Stimulated activated CD4-positive, alpha-beta T cell treated with anti-CD3 and anti-CD28 coated beads, Interleukin-1b, Interleukin-23, amount 100 ng/mL, for 4 hours (primary cell): ENCODE results near the gene SWSAP1.
"Not testable (repeated sequence)": the region's sequence is repeated elsewhere in the genome, so short reads cannot be mapped to it uniquely, and the experiment has no call there.

Source experiments
- DNase-seq, 2 donors: peaks; one replicate each; pipeline ENCODE4 v3.0.0-alpha.2; 2020; ENCODE audit warnings: low read depth in 2 of 2

The SWSAP1 gene

DNA sequence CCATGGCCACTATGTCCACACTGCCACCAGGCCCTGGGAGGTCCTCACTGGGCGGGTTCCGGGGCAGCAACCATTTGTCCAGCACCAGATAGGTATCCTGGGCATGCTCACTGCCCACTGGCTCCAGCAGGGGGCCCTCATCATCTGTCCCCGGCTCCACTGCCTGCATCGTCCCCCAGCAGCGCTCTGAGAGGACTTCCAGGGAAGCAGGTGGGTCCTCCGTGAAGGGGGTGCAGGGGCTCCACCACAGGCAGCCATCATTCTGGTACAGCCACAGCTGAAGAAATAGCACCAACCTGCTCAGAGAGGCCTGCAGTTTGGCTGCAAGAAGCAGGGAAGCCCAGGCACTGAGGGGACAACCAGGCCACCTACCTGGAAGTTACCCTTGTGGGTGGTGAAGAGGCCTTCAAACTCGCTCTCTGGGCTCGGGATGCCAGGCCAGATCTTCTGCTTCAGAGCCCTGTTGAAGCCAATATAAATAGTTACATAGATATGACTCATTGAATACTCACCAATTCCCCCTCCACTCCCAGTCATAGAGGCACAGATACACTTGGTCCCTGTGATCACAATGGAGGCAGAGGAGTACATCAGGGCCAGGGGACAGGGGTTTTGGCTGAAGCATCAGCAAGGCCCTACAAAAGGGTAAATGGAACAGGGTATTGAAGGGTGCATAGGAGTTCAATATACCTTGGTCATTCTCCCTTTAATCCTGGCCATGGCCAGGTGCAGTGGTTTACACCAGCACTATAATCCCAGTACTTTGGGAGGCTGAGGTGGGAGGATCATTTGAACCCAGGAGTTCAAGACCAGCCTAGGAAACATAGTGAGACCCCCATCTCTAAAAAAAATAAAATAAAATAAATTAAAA is 4.1 kb downstream of the SWSAP1 start:
- no peak for DNase-seq

DNA sequence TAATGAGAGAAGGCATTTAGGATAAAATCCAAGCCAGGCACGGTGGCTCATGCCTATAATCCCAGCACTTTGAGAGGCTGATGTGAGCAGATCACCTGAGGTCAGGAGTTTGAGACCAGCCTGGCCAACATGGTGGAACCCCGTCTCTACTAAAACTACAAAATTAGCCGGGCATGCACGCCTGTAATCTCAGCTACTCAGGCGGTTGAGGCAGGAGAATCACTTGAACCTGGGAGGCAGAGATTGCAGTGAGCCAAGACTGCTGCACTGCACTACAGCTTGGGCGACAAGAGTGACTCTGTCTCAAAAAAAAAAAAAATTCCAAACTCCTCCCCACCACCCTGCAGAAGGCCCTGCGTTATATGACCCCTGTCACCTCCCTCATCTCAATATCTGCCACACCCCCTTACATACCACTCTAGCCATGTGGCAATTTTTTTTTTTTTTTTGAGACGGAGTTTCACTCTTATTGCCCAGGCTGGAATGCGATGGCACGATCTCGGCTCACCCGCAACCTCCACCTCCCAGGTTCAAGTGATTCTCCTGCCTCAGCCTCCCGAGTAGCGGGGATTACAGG is 4.9 kb downstream of the SWSAP1 start:
- not testable (repeated sequence) for DNase-seq

DNA sequence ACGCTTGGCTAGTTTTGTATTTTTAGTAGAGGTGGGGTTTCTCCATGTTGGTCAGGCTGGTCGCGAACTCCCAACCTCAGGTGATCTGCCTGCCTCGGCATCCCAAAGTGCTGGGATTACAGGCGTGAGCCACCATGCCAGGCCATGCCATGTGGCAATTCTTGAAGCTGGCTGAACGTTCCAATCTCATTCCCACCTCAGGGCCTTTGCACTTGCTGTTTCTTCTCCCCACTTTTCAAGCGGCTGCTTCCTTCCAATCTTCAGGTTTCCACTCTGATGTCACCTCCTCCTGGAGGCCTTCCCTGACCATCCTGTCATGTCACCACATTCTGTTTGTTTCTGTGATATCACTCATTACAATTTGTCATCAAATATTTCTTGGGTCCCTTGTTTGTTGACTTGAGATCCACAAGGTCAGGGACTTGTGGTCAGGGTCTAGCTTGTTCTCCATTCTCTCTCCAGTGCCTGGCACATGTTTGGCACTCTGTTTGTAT is 5.4 kb downstream of the SWSAP1 start:
- DNase-seq = no peak

DNA sequence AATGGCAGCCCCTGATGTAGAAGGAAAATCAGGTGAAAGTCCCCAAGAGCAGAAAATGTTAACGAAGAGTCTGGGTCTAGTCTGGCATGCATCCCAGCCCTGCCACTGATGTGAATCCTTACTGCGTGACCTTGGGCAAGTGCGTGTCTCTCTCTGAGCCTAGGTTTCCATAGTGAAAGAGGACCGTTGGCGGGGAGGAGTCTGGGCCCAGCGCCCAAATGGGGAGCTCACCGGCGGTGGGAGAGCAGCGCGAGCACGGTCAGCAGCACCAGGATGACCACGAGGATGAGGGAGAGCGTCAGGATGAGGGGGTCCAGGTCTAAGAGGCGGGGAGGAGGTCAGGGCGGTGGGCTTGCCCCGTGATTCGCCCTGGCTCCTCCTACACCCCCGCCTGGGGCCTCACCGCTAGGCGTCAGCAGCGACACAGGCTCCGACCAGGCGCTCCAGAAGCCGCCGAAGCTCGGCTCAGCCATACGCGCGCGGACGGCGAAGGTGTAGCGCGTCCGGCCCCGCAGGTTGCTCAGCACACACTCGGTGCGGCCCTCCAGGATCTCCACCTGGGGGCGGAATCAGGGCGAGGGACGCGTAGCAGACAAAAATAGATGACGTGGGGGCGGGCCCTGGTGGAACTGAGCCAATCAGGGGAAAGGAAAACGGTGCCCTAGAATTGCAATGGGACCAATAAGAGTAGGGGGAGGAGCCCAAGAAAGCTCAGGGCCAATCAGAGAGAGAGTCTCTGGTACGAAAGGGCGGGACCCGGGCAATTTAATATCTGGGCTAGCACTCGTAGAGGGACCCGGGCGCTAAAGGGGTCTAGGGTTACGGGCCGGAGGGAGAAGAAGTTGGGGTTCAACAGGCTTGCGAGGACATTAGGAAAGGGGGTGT is 6.4 kb downstream of the SWSAP1 start:
- DNase-seq = peak; percentile 89 to 92

DNA sequence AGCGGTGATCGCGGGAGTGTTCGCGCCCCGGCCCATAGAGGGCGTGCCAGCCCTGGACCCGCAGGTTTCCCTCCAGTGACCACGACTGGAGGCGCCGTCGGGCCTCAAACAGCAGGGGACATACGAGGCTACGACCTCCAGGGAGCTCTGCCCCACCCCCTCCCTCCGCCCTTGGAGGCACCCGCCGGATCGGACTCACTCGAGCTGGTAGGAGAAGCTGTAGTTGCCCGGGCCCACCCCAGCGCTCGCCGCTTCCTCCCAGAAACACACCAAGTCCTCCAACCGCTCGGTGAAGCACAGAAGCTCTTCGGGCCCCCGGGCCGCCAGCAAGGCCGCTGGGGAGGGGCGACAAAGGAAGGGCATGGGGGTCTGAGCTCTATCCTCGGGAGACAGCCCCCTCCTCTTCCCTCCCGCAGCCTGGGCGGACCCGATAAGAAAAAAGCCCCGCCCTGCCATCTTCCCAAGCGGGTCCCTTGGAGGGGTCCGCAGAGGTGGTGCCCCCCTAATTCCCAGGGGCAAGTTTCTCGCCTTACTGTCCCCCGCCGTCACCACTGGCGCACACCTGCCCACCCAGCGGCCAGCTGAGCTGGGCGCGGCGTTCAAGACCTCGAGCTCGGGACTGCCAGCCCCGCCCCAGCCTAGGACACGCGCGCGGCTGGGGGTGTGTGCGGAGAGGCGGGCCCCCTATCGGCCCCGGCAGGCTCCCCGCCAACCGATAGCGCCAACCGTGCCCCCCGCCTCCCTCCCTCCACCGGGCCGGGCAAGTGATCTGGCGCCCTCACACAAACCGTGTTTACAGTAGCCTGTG is 8.6 kb downstream of the SWSAP1 start:
- peak in 1 of 2 donors; percentile 33 for DNase-seq

DNA sequence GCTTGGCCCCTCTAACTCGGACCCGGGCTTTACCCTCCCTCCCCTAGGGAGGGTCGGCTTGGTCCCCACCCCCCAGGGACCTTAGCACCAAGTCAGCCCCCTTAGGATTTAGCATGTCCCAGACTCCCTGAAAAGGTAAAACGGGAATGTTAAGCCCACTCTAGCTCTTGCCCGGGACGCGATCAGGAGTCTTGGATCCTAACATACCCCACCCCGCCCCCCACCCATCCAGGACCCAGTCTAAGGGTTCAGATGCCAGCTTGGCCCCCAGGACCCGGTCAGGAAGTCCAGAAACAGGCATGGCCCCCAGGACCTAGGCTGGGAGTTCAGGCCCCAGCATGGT is 9.2 kb downstream of the SWSAP1 start:
- DNase-seq = no peak

DNA sequence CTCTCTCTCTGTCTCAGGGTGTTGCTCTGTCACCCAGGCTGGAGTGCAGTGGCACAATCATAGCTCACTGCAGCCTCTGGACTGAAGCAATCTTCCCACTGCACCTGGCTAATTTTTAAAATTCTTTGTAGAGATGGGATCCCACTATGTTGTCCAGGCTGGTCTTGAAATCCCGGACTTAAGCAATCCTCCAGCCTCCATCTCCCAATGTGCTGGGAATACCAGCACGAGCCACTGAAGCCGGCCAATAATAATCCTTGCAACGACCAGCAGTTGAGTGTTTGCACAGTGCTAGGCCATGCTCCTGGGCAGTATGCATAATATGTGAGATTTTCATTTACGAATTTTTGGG is 10.3 kb downstream of the SWSAP1 start:
- DNase-seq = no peak

DNA sequence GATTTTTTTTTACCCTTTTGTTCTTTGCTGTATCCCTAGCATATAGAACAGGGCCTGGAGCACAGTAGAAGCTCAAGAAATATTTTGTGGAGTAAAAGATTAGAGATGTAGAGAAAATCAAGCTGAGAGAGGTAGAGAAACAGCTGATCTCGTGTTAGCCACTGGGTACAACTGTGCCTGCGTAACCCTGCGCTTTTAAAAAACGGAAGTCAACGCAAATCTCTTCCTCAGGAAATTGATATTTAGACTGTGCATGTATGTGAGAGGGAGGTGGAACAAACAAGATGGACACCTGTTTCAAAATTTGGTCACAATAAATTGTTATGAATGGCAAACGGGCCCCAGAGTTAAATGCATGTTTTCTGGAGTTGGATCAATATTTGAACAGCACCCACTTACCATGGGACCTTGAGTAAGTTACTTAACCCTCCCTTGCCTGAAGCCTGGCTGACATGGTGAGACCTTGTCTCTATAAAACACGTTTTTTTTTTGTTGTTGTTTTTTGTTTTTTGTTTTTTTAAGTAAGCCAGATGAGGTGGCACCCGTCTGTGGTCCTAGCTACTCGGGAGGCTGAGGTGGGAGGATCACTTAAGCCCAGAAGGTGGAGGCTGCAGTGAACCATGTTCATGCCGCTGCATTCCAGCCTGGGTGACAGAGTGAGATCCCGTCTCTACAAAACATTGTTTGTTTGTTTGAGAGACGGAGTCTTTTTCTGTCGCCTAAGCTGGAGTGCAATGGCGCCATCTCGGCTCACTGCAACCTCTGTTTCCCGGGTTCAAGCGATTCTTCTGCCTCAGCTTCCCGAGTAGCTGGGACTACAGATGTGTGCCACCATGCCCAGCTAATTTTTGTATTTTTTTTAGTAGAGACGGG is 12.9 kb downstream of the SWSAP1 start:
- no peak for DNase-seq

DNA sequence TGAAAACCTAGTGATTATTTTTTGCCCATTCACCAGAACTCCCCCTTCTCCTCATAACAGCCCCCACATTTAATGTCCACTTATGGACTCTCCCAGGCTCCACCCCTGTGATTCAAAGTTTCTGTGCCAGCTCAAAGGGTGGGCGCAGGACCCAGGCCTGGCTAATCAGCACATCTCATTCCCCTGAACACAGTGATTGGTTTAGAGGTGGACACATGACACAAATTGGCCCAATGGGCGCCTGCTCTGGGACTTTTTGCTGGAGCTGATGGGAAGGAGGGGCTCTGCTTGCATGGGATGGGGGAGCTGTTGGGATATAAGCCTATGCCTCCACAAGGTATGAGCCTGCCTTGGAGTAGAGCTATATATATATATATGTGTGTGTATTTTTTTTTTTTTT is 15.9 kb downstream of the SWSAP1 start:
- no peak for DNase-seq

DNA sequence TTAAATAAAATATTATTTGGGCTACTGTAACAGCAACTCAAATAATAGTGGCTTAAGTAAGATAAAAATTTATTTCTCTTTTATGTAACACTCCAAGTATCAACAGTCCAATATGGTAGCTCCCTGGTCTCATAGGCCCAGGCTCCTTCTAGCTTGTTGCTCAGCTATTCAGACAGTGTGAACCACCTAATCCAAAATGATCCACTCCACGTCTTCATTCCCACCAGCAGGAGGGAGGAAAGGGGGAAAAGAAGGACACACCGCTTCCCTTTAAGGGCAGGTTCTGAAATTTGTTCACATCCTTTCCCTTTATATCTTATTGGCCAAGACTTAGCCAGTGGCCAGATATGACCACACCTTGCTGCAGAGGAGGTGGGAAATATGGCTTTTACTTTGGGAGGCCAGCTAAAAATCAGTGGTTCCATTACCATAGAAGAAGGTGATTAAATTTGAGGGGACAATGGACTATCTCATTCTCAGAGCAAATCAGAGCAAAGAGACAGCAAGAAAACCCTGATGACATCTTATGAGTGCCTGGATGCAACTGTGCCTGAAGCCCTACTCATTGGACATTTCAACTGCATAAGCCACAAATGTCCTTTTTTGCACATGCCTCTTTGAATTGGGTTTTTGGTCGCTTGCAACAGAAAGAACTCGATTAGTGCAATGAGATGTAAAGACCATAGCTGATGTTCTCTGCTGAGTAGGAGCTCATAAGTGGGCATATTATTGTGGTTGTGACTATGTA is 16.6 kb downstream of the SWSAP1 start:
- no peak for DNase-seq

DNA sequence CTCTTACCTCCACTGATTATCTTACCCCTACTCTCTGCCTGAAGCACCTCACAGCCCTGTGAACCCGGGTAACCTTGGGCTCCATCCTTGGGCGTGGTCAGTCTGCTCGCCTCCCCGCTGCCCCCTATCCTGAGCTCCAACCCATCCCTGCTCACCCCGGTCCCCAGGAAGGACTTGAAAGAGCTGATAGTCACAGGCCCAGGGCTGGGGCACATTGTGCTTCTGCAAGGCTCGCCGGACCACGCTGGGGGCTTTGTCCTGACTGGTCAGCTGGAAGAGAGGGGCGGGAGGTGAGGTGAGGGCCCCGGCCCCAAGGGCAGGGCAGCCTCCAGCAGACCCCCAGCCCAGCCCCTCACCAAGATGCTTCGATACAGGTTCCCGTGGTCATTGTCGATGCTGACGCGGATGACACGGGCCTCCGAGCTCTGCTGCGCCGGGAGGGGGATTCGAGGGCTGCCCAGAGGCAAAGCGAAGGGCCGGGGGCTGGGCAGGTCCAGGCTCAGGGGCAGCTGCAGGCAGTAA is 22.7 kb downstream of the SWSAP1 start:
- no peak for DNase-seq

DNA sequence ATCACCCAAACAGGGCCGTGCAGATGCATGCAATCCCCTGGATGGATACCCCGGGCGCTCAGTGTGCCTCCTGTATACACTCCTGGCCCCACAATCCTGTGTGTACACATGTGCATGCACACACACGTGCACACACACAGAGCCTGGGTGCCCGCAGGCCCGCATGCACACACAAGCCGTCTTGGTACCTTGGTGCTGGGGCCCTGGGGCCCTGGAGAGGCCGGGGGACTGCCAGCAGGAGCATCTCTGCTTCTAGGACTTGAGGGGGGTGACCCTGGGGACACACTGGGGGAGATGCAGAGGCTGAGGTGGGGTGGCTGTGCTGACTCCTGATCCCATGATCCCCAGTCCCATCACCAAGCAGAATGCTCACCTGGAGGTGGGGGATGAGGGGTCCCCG is 25.2 kb downstream of the SWSAP1 start:
- DNase-seq = no peak

DNA sequence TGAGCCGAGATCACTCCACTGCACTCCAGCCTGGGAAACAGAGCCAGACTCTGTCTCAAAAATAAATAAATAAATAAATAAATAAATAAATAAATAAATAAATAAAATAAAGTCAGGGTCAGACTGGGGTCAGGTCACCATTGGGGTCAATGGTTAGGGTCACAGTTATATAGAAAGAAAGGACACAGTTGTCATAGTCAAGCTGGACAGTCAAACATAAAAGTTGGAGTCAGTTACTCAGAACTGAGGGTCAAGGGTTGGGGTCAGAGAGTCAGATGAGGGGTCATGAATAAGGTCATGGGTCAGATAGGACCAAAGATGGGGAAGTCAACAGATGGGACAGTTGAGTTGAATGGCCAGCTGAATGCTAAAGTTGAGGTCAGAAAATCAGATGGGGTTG is 26.3 kb downstream of the SWSAP1 start:
- DNase-seq = no peak

DNA sequence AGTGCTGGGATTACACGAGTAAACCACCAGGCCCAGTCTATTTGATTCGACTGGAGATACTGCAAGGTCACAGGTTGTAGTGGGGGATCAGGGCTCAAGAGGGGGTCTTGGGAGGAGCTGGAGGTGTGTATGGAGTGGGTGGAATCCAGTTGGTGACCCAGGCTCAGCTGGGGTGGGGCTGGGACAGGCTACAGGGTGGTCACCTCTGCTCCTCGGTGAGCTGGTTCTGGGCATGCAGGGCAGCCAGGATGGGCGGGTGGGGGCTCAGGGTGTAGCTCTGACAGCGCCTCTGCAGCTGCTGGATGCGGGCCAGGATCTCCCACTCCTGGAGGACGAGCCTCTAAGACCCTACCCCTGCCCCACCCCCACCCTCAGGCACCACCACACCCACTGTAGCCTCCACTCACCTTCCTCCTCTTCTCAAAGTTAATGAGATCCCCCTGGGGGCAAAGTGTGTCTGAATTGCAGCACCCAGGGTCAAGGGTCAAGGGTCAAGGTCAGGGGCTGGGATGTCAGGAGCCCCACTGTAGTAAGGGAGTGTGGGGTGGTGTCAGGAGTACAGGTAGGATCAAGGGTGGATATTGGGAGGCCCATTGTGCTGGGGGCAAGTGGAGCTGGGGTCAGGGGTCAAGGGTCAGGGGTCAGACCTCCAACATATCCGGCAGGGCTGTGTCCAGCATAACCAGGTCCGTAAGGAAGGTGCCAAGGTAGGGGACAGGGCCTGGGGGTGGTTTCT is 27.5 kb downstream of the SWSAP1 start:
- DNase-seq = no peak

DNA sequence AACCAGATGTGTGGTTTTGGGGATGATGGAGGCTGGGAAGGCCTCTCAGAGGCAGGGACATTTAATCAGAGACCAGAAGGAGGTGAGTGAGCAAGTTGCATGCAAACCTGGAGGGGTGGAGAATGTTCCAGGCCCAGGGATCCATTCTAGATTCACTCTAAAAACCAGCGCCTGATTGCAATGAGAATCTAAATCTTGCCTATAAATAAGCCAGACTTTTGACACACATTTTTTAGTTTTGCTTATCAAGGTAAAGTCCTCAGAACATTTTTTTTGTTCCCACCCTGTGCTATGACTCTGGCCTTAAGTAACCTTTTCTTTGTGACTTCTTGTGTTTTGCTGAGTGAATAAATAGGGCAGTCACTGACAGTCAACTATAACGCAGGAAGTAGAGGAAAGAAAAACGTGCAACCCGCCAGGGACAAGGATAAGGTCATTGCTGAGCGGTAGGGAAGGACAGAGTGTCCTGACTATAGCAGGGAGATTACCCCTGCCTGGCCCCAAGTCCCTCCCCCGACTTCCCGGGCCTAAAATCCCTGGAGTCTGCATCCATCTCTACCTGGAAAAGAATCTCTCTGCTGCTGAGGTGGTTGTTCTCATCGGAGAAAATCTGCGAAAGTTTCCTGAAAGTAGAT is 30.2 kb downstream of the SWSAP1 start:
- DNase-seq = no peak

DNA sequence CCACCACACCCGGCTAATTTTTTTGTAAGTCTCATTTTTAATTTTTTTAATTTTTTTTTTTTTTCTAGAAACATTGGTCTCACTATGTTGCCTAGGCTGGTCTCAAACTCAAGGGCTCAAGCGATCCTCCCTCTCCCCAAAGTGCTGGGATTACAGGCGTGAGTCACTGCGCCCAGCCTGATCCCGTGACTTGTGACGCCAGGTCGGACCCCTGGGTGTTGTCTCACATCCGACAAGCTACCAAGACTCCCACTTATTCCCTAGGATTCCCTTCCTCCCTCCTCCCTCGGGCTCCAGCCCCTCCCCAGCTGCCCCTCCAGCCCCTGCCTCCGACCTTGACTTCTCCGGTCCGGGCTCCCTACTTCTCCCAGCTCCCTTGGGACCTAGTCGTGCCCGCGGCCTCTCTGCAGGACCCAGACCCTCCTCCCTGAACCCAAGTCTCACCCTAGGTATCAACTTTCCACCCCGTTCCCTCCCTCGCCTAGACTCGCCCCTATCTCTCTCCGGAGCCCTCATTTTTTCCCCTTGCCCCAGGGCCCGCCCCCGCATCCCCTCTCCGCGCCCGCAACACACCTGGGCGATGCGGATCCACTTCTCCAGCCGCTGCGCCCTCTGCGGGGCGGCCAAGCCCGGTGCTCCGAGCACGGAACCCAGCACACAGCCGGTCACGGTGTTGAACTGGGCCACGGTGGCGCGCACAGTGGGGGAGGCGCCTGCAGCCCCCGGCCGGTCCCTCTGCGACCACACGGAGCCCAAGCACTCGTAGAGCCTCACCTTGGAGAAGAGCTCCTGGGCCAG is 31.6 kb downstream of the SWSAP1 start:
- DNase-seq = peak in 1 of 2 donors; percentile 41

DNA sequence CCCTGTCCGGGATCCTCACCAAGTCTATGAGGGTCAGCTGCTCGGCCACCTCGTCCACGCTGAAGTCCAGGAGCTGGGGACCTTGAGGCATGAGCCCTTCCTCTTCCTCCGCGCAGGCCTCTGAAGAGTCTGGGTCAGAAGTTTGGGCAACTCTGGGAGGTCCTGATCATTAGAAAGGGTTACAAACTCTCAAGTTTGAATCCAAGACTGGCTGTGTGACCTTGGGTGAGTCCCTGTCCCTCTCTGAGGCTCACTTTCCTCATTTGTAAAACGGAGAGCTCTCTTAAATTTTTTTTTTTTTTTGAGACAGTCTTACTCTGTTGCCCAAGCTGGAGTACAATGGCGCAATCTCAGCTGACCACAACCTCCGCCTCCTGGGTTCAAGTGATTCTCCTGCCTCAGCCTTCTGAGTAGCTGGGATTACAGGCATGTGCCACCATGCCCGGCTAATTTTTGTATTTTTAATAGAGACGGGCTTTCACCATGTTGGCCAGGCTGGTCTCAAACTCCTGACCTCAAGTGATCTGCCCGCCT is 32.3 kb downstream of the SWSAP1 start:
- not testable (repeated sequence) for DNase-seq
